ENCODE measurements around the gene FAM118A. TPM values are rescaled to one million over a fixed set of nuclear protein-coding genes. Genes with fewer than 3 reads are reported as not detected.

Gene FAM118A
- polyA plus RNA-seq, 4 donors: 4.5 to 76.3 (median 24.7) TPM

- H3K27me3 ChIP-seq (ENCODE audit: control insufficient read depth in 3 of 3, insufficient read depth in 3 of 3, low read length in 3 of 3): no peaks in the 10 kb centered on the region
- H3K4me3 ChIP-seq (ENCODE audit: low read depth in 1 of 3, low read length in 3 of 3): no peak overlapping the region
- WGBS, 3 donors: 92 to 94% (median 94%) methylated on average over 29 of the region's 29 CpGs
- DNase-seq (no peak), FAIRE-seq (no peak)
- peaks cover 0 to 8% (median 0%) of the 10 kb centered on the region in 3 donors for H3K4me1 ChIP-seq (ENCODE audit: control insufficient read depth in 3 of 3, insufficient read depth in 2 of 3, low read depth in 1 of 3, low read length in 2 of 3)
- no peaks in the 10 kb centered on the region for H3K9me3 ChIP-seq (ENCODE audit: control insufficient read depth in 2 of 2, insufficient read depth in 1 of 2, low read depth in 1 of 2, low read length in 1 of 2)
- peak overlapping the region in 1 of 3 donors; percentile 55 for H3K27ac ChIP-seq (ENCODE audit: low read depth in 1 of 3, low read length in 2 of 3)
- H3K36me3 ChIP-seq (ENCODE audit: control insufficient read depth in 3 of 3, insufficient read depth in 2 of 3, low read depth in 1 of 3, low read length in 3 of 3): peaks cover 6 to 77% (median 11%) of the 10 kb centered on the region in 3 donors
Observed at GRCh38 chr22:45335854-45336522, 26.3 kb downstream of the FAM118A start.

GRCh38 chr22:45336971-45337431 is 27.3 kb downstream of the FAM118A start:
- no peaks in the 10 kb centered on the region for H3K9me3 ChIP-seq (ENCODE audit: control insufficient read depth in 2 of 2, insufficient read depth in 1 of 2, low read depth in 1 of 2, low read length in 1 of 2)
- no peaks in the 10 kb centered on the region for H3K27me3 ChIP-seq (ENCODE audit: control insufficient read depth in 3 of 3, insufficient read depth in 3 of 3, low read length in 3 of 3)
- peak overlapping the region in 1 of 3 donors; percentile 55 for H3K27ac ChIP-seq (ENCODE audit: low read depth in 1 of 3, low read length in 2 of 3)
- H3K4me3 ChIP-seq (ENCODE audit: low read depth in 1 of 3, low read length in 3 of 3): no peak overlapping the region
- DNase-seq: peak in 1 of 2 donors; percentile 36
- peaks cover 6 to 72% (median 13%) of the 10 kb centered on the region in 3 donors for H3K36me3 ChIP-seq (ENCODE audit: control insufficient read depth in 3 of 3, insufficient read depth in 2 of 3, low read depth in 1 of 3, low read length in 3 of 3)
- no peak for FAIRE-seq
- peaks cover 0 to 8% (median 0%) of the 10 kb centered on the region in 3 donors for H3K4me1 ChIP-seq (ENCODE audit: control insufficient read depth in 3 of 3, insufficient read depth in 2 of 3, low read depth in 1 of 3, low read length in 2 of 3)
- WGBS, 3 donors: 49 to 84% (median 72%) methylated on average over 18 of the region's 18 CpGs

GRCh38 chr22:45337536-45337935 is 27.8 kb downstream of the FAM118A start:
- peaks cover 4 to 71% (median 13%) of the 10 kb centered on the region in 3 donors for H3K36me3 ChIP-seq (ENCODE audit: control insufficient read depth in 3 of 3, insufficient read depth in 2 of 3, low read depth in 1 of 3, low read length in 3 of 3)
- H3K27ac ChIP-seq (ENCODE audit: low read depth in 1 of 3, low read length in 2 of 3): no peak overlapping the region
- peaks cover 0 to 8% (median 0%) of the 10 kb centered on the region in 3 donors for H3K4me1 ChIP-seq (ENCODE audit: control insufficient read depth in 3 of 3, insufficient read depth in 2 of 3, low read depth in 1 of 3, low read length in 2 of 3)
- no peak for DNase-seq
- WGBS, 3 donors: 90 to 93% (median 93%) methylated on average over 9 of the region's 9 CpGs
- H3K27me3 ChIP-seq (ENCODE audit: control insufficient read depth in 3 of 3, insufficient read depth in 3 of 3, low read length in 3 of 3): no peaks in the 10 kb centered on the region
- no peak overlapping the region for H3K4me3 ChIP-seq (ENCODE audit: low read depth in 1 of 3, low read length in 3 of 3)
- FAIRE-seq: no peak
- no peaks in the 10 kb centered on the region for H3K9me3 ChIP-seq (ENCODE audit: control insufficient read depth in 2 of 2, insufficient read depth in 1 of 2, low read depth in 1 of 2, low read length in 1 of 2)

GRCh38 chr22:45338795-45339194 is 29.1 kb downstream of the FAM118A start:
- H3K4me3 ChIP-seq (ENCODE audit: low read depth in 1 of 3, low read length in 3 of 3): no peak overlapping the region
- no peaks in the 10 kb centered on the region for H3K27me3 ChIP-seq (ENCODE audit: control insufficient read depth in 3 of 3, insufficient read depth in 3 of 3, low read length in 3 of 3)
- H3K36me3 ChIP-seq (ENCODE audit: control insufficient read depth in 3 of 3, insufficient read depth in 2 of 3, low read depth in 1 of 3, low read length in 3 of 3): peaks cover 4 to 69% (median 13%) of the 10 kb centered on the region in 3 donors
- H3K4me1 ChIP-seq (ENCODE audit: control insufficient read depth in 3 of 3, insufficient read depth in 2 of 3, low read depth in 1 of 3, low read length in 2 of 3): peaks cover 0 to 8% (median 0%) of the 10 kb centered on the region in 3 donors
- H3K27ac ChIP-seq (ENCODE audit: low read depth in 1 of 3, low read length in 2 of 3): no peak overlapping the region
- 91 to 94% (median 94%) methylated on average over 7 of the region's 7 CpGs for WGBS, 3 donors
- H3K9me3 ChIP-seq (ENCODE audit: control insufficient read depth in 2 of 2, insufficient read depth in 1 of 2, low read depth in 1 of 2, low read length in 1 of 2): no peaks in the 10 kb centered on the region
- DNase-seq (no peak), FAIRE-seq (no peak)

- DNase-seq (no peak), FAIRE-seq (no peak)
- H3K4me3 ChIP-seq (ENCODE audit: low read depth in 1 of 3, low read length in 3 of 3): no peak overlapping the region
- no peaks in the 10 kb centered on the region for H3K9me3 ChIP-seq (ENCODE audit: control insufficient read depth in 2 of 2, insufficient read depth in 1 of 2, low read depth in 1 of 2, low read length in 1 of 2)
- no peak overlapping the region for H3K27ac ChIP-seq (ENCODE audit: low read depth in 1 of 3, low read length in 2 of 3)
- peaks cover 2 to 64% (median 13%) of the 10 kb centered on the region in 3 donors for H3K36me3 ChIP-seq (ENCODE audit: control insufficient read depth in 3 of 3, insufficient read depth in 2 of 3, low read depth in 1 of 3, low read length in 3 of 3)
- peaks cover 0 to 8% (median 0%) of the 10 kb centered on the region in 3 donors for H3K4me1 ChIP-seq (ENCODE audit: control insufficient read depth in 3 of 3, insufficient read depth in 2 of 3, low read depth in 1 of 3, low read length in 2 of 3)
- WGBS, 3 donors: 87 to 92% (median 89%) methylated on average over 8 of the region's 8 CpGs
- H3K27me3 ChIP-seq (ENCODE audit: control insufficient read depth in 3 of 3, insufficient read depth in 3 of 3, low read length in 3 of 3): no peaks in the 10 kb centered on the region
Observed at GRCh38 chr22:45340323-45340722, 30.6 kb downstream of the FAM118A start.

- WGBS, 3 donors: 27 to 36% (median 27%) methylated on average over 6 of the region's 6 CpGs
- Histone ChIP-seq H3K27ac (ENCODE audit: low read depth in 1 of 3, low read length in 2 of 3) (peak overlapping the region in 2 of 3 donors; percentile 22 to 42), H3K4me3 (ENCODE audit: low read depth in 1 of 3, low read length in 3 of 3) (no peak overlapping the region), H3K27me3 (ENCODE audit: control insufficient read depth in 3 of 3, insufficient read depth in 3 of 3, low read length in 3 of 3) (no peaks in the 10 kb centered on the region), H3K4me1 (ENCODE audit: control insufficient read depth in 3 of 3, insufficient read depth in 2 of 3, low read depth in 1 of 3, low read length in 2 of 3) (peaks cover 0 to 5% (median 0%) of the 10 kb centered on the region in 3 donors), H3K9me3 (ENCODE audit: control insufficient read depth in 2 of 2, insufficient read depth in 1 of 2, low read depth in 1 of 2, low read length in 1 of 2) (no peaks in the 10 kb centered on the region), H3K36me3 (ENCODE audit: control insufficient read depth in 3 of 3, insufficient read depth in 2 of 3, low read depth in 1 of 3, low read length in 3 of 3) (peaks cover 0 to 52% (median 13%) of the 10 kb centered on the region in 3 donors)
- DNase-seq: peak; percentile 58 to 70
- FAIRE-seq: no peak
Observed at GRCh38 chr22:45341498-45341897, 31.8 kb downstream of the FAM118A start.

- DNase-seq (no peak), FAIRE-seq (no peak)
- H3K9me3 ChIP-seq (ENCODE audit: control insufficient read depth in 2 of 2, insufficient read depth in 1 of 2, low read depth in 1 of 2, low read length in 1 of 2): no peaks in the 10 kb centered on the region
- no peaks in the 10 kb centered on the region for H3K4me1 ChIP-seq (ENCODE audit: control insufficient read depth in 3 of 3, insufficient read depth in 2 of 3, low read depth in 1 of 3, low read length in 2 of 3)
- no peak overlapping the region for H3K27ac ChIP-seq (ENCODE audit: low read depth in 1 of 3, low read length in 2 of 3)
- WGBS, 3 donors: 91 to 98% (median 96%) methylated on average over 8 of the region's 8 CpGs
- no peaks in the 10 kb centered on the region for H3K27me3 ChIP-seq (ENCODE audit: control insufficient read depth in 3 of 3, insufficient read depth in 3 of 3, low read length in 3 of 3)
- no peak overlapping the region for H3K4me3 ChIP-seq (ENCODE audit: low read depth in 1 of 3, low read length in 3 of 3)
- peaks cover 0 to 44% (median 16%) of the 10 kb centered on the region in 3 donors for H3K36me3 ChIP-seq (ENCODE audit: control insufficient read depth in 3 of 3, insufficient read depth in 2 of 3, low read depth in 1 of 3, low read length in 3 of 3)
Observed at GRCh38 chr22:45343143-45343542, 33.4 kb downstream of the FAM118A start.

- no peaks in the 10 kb centered on the region for H3K4me1 ChIP-seq (ENCODE audit: control insufficient read depth in 3 of 3, insufficient read depth in 2 of 3, low read depth in 1 of 3, low read length in 2 of 3)
- H3K4me3 ChIP-seq (ENCODE audit: low read depth in 1 of 3, low read length in 3 of 3): no peak overlapping the region
- WGBS, 3 donors: 74 to 88% (median 77%) methylated on average over 5 of the region's 5 CpGs
- DNase-seq (peak in 1 of 2 donors; percentile 46), FAIRE-seq (no peak)
- peaks cover 0 to 37% (median 15%) of the 10 kb centered on the region in 3 donors for H3K36me3 ChIP-seq (ENCODE audit: control insufficient read depth in 3 of 3, insufficient read depth in 2 of 3, low read depth in 1 of 3, low read length in 3 of 3)
- H3K27me3 ChIP-seq (ENCODE audit: control insufficient read depth in 3 of 3, insufficient read depth in 3 of 3, low read length in 3 of 3): no peaks in the 10 kb centered on the region
- no peaks in the 10 kb centered on the region for H3K9me3 ChIP-seq (ENCODE audit: control insufficient read depth in 2 of 2, insufficient read depth in 1 of 2, low read depth in 1 of 2, low read length in 1 of 2)
- no peak overlapping the region for H3K27ac ChIP-seq (ENCODE audit: low read depth in 1 of 3, low read length in 2 of 3)
Observed at GRCh38 chr22:45344334-45344733, 34.6 kb downstream of the FAM118A start.

Data from small intestine (tissue), 7 donors.